Dendritic cell treated with granulocyte-macrophage colony-stimulating factor and Interleukin-4, amounts not matched to agents 40 ng/mL and 50 ng/mL, for 4 days (primary cell): ENCODE data around the gene POMP.

Experiments
- H3K27ac Mint-ChIP-seq: one replicate; pipeline ENCODE4 v1.8.0; 2022; ENCODE audit warnings: mild to moderate bottlenecking, mixed read lengths
- H3K27me3 Mint-ChIP-seq: one replicate; pipeline ENCODE4 v1.8.0; 2022; ENCODE audit warnings: mild to moderate bottlenecking, mixed read lengths
- H3K36me3 Mint-ChIP-seq: one replicate; pipeline ENCODE4 v1.8.0; 2022; ENCODE audit warnings: low read depth, mixed read lengths
- H3K4me1 Mint-ChIP-seq: one replicate; pipeline ENCODE4 v1.8.0; 2022; ENCODE audit warnings: low read depth, mixed read lengths
- H3K4me3 Mint-ChIP-seq: one replicate; pipeline ENCODE4 v1.8.0; 2022; ENCODE audit warnings: mild to moderate bottlenecking, moderate library complexity, mixed read lengths
- H3K9me3 Mint-ChIP-seq: one replicate; pipeline ENCODE4 v1.8.0; 2022; ENCODE audit warnings: mixed read lengths
- intact Hi-C: fragments of 100-400 bp; cut with micrococcal nuclease; formaldehyde crosslinking; loops from one replicate; pipeline ENCODE4 v1.15.0; 2022

Gene POMP

DNA sequence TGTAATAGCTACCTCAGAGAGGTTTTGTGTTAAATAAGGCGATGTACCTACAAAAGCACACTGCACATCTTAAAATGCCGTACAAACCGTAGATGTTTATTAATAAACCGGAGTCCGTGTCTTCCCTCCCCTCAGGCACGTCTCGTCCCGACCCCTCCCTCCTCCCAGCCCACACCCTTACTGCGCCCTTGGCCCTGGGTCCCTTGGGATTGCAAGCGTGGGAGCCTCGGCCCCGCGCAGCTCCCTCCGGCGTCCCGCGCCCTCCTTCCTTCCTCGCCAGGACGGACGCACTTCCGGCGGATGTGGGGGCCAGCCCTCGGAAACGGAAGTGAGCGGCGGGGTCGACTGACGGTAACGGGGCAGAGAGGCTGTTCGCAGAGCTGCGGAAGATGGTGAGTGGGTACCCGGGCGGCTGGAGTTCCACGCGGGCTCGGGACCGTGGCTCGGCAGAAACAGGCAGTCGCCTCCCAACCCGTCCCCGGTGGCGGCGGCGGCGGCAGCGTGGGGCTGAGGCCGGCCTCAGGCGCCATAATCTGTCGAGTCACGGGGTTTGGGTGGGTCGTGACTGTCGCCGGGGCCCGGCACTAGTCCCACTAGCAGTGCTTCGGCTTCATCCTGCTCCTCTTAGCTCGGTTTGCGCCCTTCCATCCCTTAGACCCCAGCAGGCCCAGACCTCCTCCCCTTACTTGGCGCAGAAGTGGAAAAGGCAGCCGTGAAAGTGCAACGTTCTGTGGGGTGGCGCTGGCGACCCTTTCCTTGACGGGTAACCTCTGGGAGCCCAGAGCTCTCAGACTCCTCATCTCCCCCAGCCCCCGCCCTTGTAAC is at the start of gene POMP:
Gene POMP, plus strand, starts transcription at position 335 of the 825 bp plus-strand sequence. Its CDS starts 55 bp downstream, at position 390.
- no peaks in the 10 kb centered on the region for H3K9me3 Mint-ChIP-seq
- H3K4me3 Mint-ChIP-seq, result peak within 1 kb of the TSS; percentile 91
- H3K27ac Mint-ChIP-seq, result peak within 1 kb of the TSS; percentile 89
- H3K36me3 Mint-ChIP-seq, result peaks cover 65% of the 10 kb centered on the region
- intact Hi-C loops, result loop anchor here (5.0 kb wide), 3 partner anchors 43 to 1037 kb away; partner anchors contain the start of genes LNX2, PAN3 and POLR1D
- H3K27me3 Mint-ChIP-seq, result no peaks in the 10 kb centered on the region
- peaks cover 60% of the 10 kb centered on the region for H3K4me1 Mint-ChIP-seq

DNA sequence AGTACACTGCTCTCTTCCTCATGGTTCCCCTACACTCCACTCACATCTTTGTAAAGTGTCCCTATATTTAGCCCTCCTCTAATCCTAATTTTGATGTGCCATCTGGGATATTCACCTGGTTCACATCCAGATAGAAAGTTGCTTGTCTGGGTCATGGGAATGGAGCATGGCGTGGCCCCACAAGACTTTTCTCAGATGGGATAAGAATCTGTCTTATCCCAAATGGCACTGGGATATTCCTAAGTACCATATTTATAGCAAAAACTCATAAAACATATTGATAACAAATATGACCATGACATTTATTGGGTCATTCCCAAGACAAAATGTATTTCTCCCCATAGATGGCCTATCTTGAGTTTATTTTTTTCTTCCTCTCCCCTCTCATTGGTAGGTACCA is 49.5 kb upstream of the POMP start:
- intact Hi-C loops, result no loop called here
- H3K36me3 Mint-ChIP-seq, result no peaks in the 10 kb centered on the region
- peak overlapping the region; percentile 48 for H3K27ac Mint-ChIP-seq
- H3K9me3 Mint-ChIP-seq, result no peaks in the 10 kb centered on the region
- H3K27me3 Mint-ChIP-seq, result no peaks in the 10 kb centered on the region
- H3K4me3 Mint-ChIP-seq, result no peak overlapping the region
- peaks cover 50% of the 10 kb centered on the region for H3K4me1 Mint-ChIP-seq

- Mint-ChIP-seq H3K4me1 (peaks cover 50% of the 10 kb centered on the region), H3K27me3 (no peaks in the 10 kb centered on the region), H3K36me3 (no peaks in the 10 kb centered on the region), H3K4me3 (no peak overlapping the region), H3K27ac (peak overlapping the region; percentile 48), H3K9me3 (no peaks in the 10 kb centered on the region)
- intact Hi-C loops, result no loop called here
Measured at GRCh38 chr13:28609926-28610325, 49.0 kb upstream of the POMP start.

- H3K36me3 Mint-ChIP-seq, result no peaks in the 10 kb centered on the region
- H3K27ac Mint-ChIP-seq, result peak overlapping the region; percentile 82
- H3K9me3 Mint-ChIP-seq, result no peaks in the 10 kb centered on the region
- H3K27me3 Mint-ChIP-seq, result no peaks in the 10 kb centered on the region
- H3K4me1 Mint-ChIP-seq, result peaks cover 50% of the 10 kb centered on the region
- intact Hi-C loops, result no loop called here
- H3K4me3 Mint-ChIP-seq, result no peak overlapping the region
Measured at GRCh38 chr13:28610996-28611395, 47.9 kb upstream of the POMP start.

- Mint-ChIP-seq H3K4me1 (peaks cover 50% of the 10 kb centered on the region), H3K27me3 (no peaks in the 10 kb centered on the region), H3K9me3 (no peaks in the 10 kb centered on the region), H3K4me3 (no peak overlapping the region), H3K27ac (peak overlapping the region; percentile 82), H3K36me3 (no peaks in the 10 kb centered on the region)
- intact Hi-C loops, result no loop called here
Measured at GRCh38 chr13:28611654-28612131, 47.2 kb upstream of the POMP start.

GRCh38 chr13:28613562-28613961 is 45.4 kb upstream of the POMP start:
- H3K36me3 Mint-ChIP-seq, result no peaks in the 10 kb centered on the region
- peaks cover 59% of the 10 kb centered on the region for H3K4me1 Mint-ChIP-seq
- H3K9me3 Mint-ChIP-seq, result no peaks in the 10 kb centered on the region
- peak overlapping the region; percentile 52 for H3K27ac Mint-ChIP-seq
- no peaks in the 10 kb centered on the region for H3K27me3 Mint-ChIP-seq
- H3K4me3 Mint-ChIP-seq, result no peak overlapping the region
- intact Hi-C loops, result no loop called here

GRCh38 chr13:28615916-28616446 is 42.9 kb upstream of the POMP start:
- intact Hi-C loops, result no loop called here
- H3K9me3 Mint-ChIP-seq, result no peaks in the 10 kb centered on the region
- H3K36me3 Mint-ChIP-seq, result peaks cover 7% of the 10 kb centered on the region
- no peaks in the 10 kb centered on the region for H3K27me3 Mint-ChIP-seq
- no peak overlapping the region for H3K4me3 Mint-ChIP-seq
- peaks cover 64% of the 10 kb centered on the region for H3K4me1 Mint-ChIP-seq
- no peak overlapping the region for H3K27ac Mint-ChIP-seq

DNA sequence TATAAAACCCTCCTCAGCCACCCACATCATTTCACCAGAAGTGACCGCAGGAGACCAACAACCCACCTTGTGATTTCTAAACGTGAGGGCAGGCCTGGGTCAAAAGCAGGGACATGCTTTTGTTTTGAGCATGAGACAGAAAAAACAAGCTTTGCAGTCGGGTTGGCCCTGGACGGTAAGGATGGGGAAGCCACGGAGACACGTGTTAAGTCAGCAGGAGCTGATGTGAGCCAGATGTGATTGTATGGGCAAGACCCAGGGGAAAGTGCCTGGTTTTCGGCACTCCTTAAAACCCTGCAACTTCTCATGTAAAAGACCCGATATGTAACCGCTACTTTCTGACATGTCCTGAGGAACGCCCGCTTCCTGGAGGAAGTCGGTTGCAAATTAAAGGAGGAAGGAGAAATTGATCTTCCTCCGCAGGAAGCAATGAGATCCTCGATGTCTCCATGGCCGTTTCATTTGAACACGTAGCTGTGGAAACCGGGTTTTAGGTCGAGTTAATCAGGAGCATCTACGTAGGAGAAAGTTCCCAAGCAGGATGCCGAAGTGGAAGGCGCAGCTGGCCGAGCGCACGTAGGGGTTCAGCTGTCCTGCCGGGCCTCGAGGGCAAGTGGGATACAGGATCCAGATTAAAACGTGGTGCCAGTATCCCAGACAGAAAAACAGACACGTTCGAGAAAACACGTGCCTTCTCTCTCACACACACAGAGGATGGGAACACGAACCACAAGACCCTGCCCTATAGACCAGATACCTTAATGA is 40.5 kb upstream of the POMP start:
- H3K27me3 Mint-ChIP-seq, result no peaks in the 10 kb centered on the region
- intact Hi-C loops, result no loop called here
- H3K4me3 Mint-ChIP-seq, result no peak overlapping the region
- no peaks in the 10 kb centered on the region for H3K9me3 Mint-ChIP-seq
- peaks cover 65% of the 10 kb centered on the region for H3K4me1 Mint-ChIP-seq
- peak overlapping the region; percentile 70 for H3K27ac Mint-ChIP-seq
- peaks cover 7% of the 10 kb centered on the region for H3K36me3 Mint-ChIP-seq

DNA sequence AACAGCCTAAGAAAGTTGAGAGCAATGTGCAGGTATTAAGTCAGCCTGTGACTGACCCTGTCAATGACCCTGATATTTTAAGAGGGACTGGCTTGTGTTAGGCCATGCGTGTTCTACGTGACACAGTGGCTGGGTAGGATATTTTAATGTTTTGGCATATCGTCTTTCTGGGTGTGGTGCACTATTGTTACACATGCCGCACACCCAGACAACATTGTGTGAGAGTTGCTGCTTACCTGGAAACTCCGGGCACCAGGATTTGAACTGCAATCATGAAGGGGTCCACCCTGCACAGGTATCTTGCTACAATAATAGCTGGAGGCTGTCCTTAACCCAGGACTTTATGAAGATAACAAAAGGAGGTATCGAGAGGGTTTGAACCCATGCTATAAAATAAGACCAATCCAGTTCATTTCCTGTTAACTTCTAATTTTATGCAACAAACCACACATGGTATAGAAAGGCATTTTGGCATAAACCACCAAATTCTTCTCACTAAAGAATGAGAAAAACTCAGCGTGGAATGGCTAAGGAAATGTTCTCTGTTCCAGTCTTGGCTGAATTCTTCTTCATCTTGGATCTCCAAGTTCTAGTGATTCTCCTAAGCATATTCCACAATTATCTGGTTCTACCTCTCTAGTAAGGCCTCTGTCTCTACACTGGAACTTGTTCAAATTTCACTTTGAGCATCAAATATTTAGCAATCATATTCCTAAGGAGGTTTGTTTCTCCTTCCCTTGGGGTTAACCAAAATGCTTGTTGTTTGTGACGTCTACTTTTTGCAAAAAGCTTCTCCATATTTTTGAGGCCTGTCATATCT is 38.7 kb upstream of the POMP start:
- Mint-ChIP-seq H3K27me3 (no peaks in the 10 kb centered on the region), H3K4me3 (no peak overlapping the region), H3K27ac (peak overlapping the region; percentile 68), H3K4me1 (peaks cover 74% of the 10 kb centered on the region), H3K9me3 (no peaks in the 10 kb centered on the region), H3K36me3 (peaks cover 7% of the 10 kb centered on the region)
- intact Hi-C loops, result loop anchor here (5.0 to 10.0 kb wide), 2 partner anchors 45 to 153 kb away; no protein-coding TSS in a partner anchor

DNA sequence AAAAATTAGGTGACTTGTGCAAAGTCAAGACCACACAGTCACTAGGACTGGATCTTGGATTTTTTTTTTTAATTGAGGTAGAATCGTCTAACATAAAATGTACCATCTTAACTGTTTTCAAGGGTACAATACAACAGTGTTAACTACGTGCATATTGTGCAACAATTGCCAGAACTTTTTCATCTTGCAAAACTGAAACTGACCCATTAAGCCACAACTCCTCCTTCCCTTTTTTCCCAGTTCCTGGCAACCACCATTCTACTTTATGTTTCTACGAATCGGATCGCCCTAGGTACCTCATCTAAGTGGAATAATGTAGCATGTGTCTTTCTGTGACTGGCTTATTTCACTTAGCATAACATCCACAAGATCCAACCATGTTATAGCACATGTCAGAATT is 37.5 kb upstream of the POMP start:
- H3K27me3 Mint-ChIP-seq, result no peaks in the 10 kb centered on the region
- intact Hi-C loops, result loop anchor here (5.0 to 10.0 kb wide), 2 partner anchors 47 to 154 kb away; no protein-coding TSS in a partner anchor
- peak overlapping the region; percentile 42 for H3K4me3 Mint-ChIP-seq
- peak overlapping the region; percentile 86 for H3K27ac Mint-ChIP-seq
- H3K4me1 Mint-ChIP-seq, result peaks cover 77% of the 10 kb centered on the region
- H3K9me3 Mint-ChIP-seq, result no peaks in the 10 kb centered on the region
- peaks cover 7% of the 10 kb centered on the region for H3K36me3 Mint-ChIP-seq

- no peaks in the 10 kb centered on the region for H3K27me3 Mint-ChIP-seq
- H3K4me1 Mint-ChIP-seq, result peaks cover 80% of the 10 kb centered on the region
- no peaks in the 10 kb centered on the region for H3K9me3 Mint-ChIP-seq
- H3K27ac Mint-ChIP-seq, result peak overlapping the region; percentile 86
- intact Hi-C loops, result loop anchor here (5.0 to 10.0 kb wide), 2 partner anchors 47 to 155 kb away; no protein-coding TSS in a partner anchor
- peak overlapping the region; percentile 68 for H3K4me3 Mint-ChIP-seq
- H3K36me3 Mint-ChIP-seq, result peaks cover 7% of the 10 kb centered on the region
Measured at GRCh38 chr13:28622286-28622685, 36.6 kb upstream of the POMP start.

DNA sequence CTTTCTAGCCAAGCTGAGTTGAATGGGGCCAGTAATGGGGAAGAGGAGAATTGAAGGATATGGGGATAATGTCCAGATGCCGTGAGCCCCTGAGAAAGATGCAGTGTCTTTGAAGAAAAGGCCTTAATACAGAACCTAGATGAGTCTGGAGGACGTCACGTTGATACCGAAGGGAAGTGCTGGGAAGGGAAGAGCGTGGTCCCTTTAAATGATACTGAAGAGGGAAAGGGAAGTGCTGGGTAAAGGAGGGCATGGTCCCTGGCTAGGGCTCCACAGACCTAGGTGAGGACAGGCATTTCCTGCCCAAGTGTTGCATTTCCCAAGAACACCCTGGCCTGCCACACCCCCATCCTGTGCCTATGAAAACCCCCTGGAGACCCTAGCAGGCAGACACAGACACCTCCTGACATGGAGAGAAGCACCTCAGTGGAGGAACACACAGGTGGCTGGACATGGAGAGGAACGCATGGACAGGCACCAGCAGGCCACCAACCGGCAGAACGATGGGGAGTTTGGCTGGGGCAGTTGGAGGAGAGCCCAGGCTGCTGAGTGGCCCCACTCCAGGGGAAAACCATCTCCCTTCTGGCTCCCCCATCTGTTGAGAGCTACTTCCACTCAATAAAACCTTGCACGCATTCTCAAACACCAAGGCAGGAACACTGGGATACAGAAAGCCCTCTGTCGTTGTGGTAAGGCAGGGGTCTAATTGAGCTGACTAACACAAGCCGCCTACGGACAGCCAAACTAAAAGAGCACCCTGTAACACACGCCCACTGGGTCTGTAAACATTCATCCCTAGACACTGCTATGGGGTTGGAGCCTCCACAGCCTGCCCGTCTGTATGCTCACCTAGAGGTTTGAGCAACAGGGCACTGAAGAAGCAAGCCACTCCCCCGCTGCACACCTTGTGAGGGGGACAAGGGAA is 34.9 kb upstream of the POMP start:
- no peak overlapping the region for H3K4me3 Mint-ChIP-seq
- H3K4me1 Mint-ChIP-seq, result peaks cover 83% of the 10 kb centered on the region
- H3K36me3 Mint-ChIP-seq, result peaks cover 7% of the 10 kb centered on the region
- no peaks in the 10 kb centered on the region for H3K27me3 Mint-ChIP-seq
- no peaks in the 10 kb centered on the region for H3K9me3 Mint-ChIP-seq
- intact Hi-C loops, result loop anchor here (5.0 to 10.0 kb wide), 2 partner anchors 49 to 157 kb away; no protein-coding TSS in a partner anchor
- H3K27ac Mint-ChIP-seq, result peak overlapping the region; percentile 86
